WTC11 (cell line): Measurements from ENCODE around the gene ATP7A. TPM values are rescaled to one million over a fixed set of nuclear protein-coding genes. Genes with fewer than 3 reads are reported as not detected.

Experiments used
- ATAC-seq: fragments of 200-7000 bp; cut with Tn5 transposase; 2 replicates; pipeline ENCODE4 v1.10.0; 2021; ENCODE audit warnings: mild to moderate bottlenecking, moderate library complexity
- CTCF ChIA-PET: fragments of 300-600 bp; sonication (Branson Sonifier 250); formaldehyde crosslinking; loops from one replicate; lab custom pipeline; 2021; ENCODE audit warnings: antibody characterized with exemption; lab: Charles Lee
- POLR2A ChIA-PET: fragments of 350-600 bp; sonication (Branson Sonifier 250); formaldehyde crosslinking; loops from one replicate; lab custom pipeline; 2021; ENCODE audit warnings: antibody characterized with exemption; lab: Charles Lee
- DNase-seq: peaks from one replicate; pipeline ENCODE4 v3.0.0; 2021; ENCODE audit warnings: low spot score
- H3K27ac Mint-ChIP-seq: 2 replicates; pipeline ENCODE4 v1.8.0; 2021; ENCODE audit warnings: mixed read lengths
- H3K27me3 Mint-ChIP-seq: 2 replicates; pipeline ENCODE4 v1.8.0; 2021; ENCODE audit warnings: low read depth, mild to moderate bottlenecking, moderate library complexity, mixed read lengths
- H3K36me3 Mint-ChIP-seq: 2 replicates; pipeline ENCODE4 v1.8.0; 2021; ENCODE audit warnings: mixed read lengths
- H3K4me1 Mint-ChIP-seq: 2 replicates; pipeline ENCODE4 v1.8.0; 2022; ENCODE audit warnings: mixed read lengths
- H3K4me3 Mint-ChIP-seq: 2 replicates; pipeline ENCODE4 v1.8.0; 2021; ENCODE audit warnings: mild to moderate bottlenecking, moderate library complexity, mixed read lengths
- H3K9me3 Mint-ChIP-seq: 2 replicates; pipeline ENCODE4 v1.8.0; 2021; ENCODE audit warnings: mixed read lengths
- CREB1 ChIP-seq: sonication (generic); formaldehyde crosslinking; IDR thresholded peaks from 2 replicates; pipeline ENCODE4 v1.8.0; 2023; ENCODE audit warnings: mild to moderate bottlenecking, missing genetic modification reagents
- E2F5 ChIP-seq: sonication (generic); formaldehyde crosslinking; IDR thresholded peaks from 2 replicates; pipeline ENCODE4 v1.8.1; 2022; ENCODE audit warnings: mild to moderate bottlenecking, moderate library complexity, missing genetic modification reagents
- FOXJ3 ChIP-seq: sonication (generic); formaldehyde crosslinking; IDR thresholded peaks from 2 replicates; pipeline ENCODE4 v1.9.0; 2021; ENCODE audit warnings: missing genetic modification reagents, mild to moderate bottlenecking, borderline replicate concordance
- GABPB1 ChIP-seq: sonication (generic); formaldehyde crosslinking; IDR thresholded peaks from 2 replicates; pipeline ENCODE4 v1.8.1; 2023; ENCODE audit warnings: mild to moderate bottlenecking, missing genetic modification reagents
- IRF2 ChIP-seq: sonication (generic); formaldehyde crosslinking; IDR thresholded peaks from 2 replicates; pipeline ENCODE4 v1.8.0; 2022; ENCODE audit warnings: low read depth, missing genetic modification reagents, borderline replicate concordance
- MXD4 ChIP-seq: fragments of 250-450 bp; sonication (Bioruptor Pico); IDR thresholded peaks from 2 replicates; pipeline ENCODE4 v1.8.0; 2021; ENCODE audit warnings: mild to moderate bottlenecking, moderate library complexity, borderline replicate concordance
- NFATC4 ChIP-seq: fragments of 250-450 bp; sonication (Bioruptor Pico); IDR thresholded peaks from 2 replicates; pipeline ENCODE4 v1.9.0; 2021; ENCODE audit warnings: mild to moderate bottlenecking
- PREB ChIP-seq: sonication (generic); formaldehyde crosslinking; IDR thresholded peaks from 2 replicates; pipeline ENCODE4 v1.8.1; 2022; ENCODE audit warnings: mild to moderate bottlenecking, missing genetic modification reagents, moderate library complexity, borderline replicate concordance
- TCF7 ChIP-seq: sonication (generic); formaldehyde crosslinking; IDR thresholded peaks from 2 replicates; pipeline ENCODE4 v1.8.0; 2022; ENCODE audit warnings: mild to moderate bottlenecking, low read depth, missing genetic modification reagents, moderate library complexity
- TEAD4 ChIP-seq: sonication (generic); formaldehyde crosslinking; IDR thresholded peaks from 2 replicates; pipeline ENCODE4 v1.8.0; 2022; ENCODE audit warnings: mild to moderate bottlenecking, missing genetic modification reagents
- TP53 ChIP-seq: sonication (generic); formaldehyde crosslinking; IDR thresholded peaks from 2 replicates; pipeline ENCODE4 v1.8.1; 2023; ENCODE audit warnings: mild to moderate bottlenecking, missing genetic modification reagents
- USF2 ChIP-seq: sonication (generic); formaldehyde crosslinking; IDR thresholded peaks from 2 replicates; pipeline ENCODE4 v1.8.1; 2023; ENCODE audit warnings: mild to moderate bottlenecking, missing genetic modification reagents, moderate library complexity
- ZNF281 ChIP-seq: sonication (generic); formaldehyde crosslinking; IDR thresholded peaks from 2 replicates; pipeline ENCODE4 v1.8.0; 2023; ENCODE audit warnings: mild to moderate bottlenecking, missing genetic modification reagents
- ZNF416 ChIP-seq: fragments of 250-450 bp; sonication (Bioruptor Pico); IDR thresholded peaks from 2 replicates; pipeline ENCODE4 v1.9.0; 2021; ENCODE audit warnings: mild to moderate bottlenecking, inconsistent platforms
- ZNF423 ChIP-seq: fragments of 250-450 bp; sonication (Bioruptor Pico); IDR thresholded peaks from 2 replicates; pipeline ENCODE4 v2.1.2; 2022; ENCODE audit warnings: mild to moderate bottlenecking, moderate library complexity
- ZNF671 ChIP-seq: fragments of 250-450 bp; sonication (Bioruptor Pico); IDR thresholded peaks from 2 replicates; pipeline ENCODE4 v1.8.0; 2021; ENCODE audit warnings: mild to moderate bottlenecking
- total RNA-seq: library from RNA; stranded (reverse); gene quantifications from 3 replicates; pipeline ENCODE4 v1.2.3, GENCODE V29; 2021
- TF ChIP-seq, protein P1 (sequence below): sonication (generic); formaldehyde crosslinking; IDR thresholded peaks from 2 replicates; pipeline ENCODE4 v1.8.1; 2023; ENCODE audit warnings: mild to moderate bottlenecking, moderate library complexity, missing genetic modification reagents
- TF ChIP-seq, protein P2 (sequence below): sonication (generic); formaldehyde crosslinking; conservative IDR thresholded peaks from 2 replicates; pipeline ENCODE4 v1.8.1; 2022; ENCODE audit warnings: mild to moderate bottlenecking, missing genetic modification reagents

ATP7A gene
- total RNA-seq, 1 experiment from 2014 or later, result 2.8 TPM

GRCh38 chrX:78037881-78038280 is 127.4 kb downstream of the ATP7A start:
- Mint-ChIP-seq H3K9me3 (no peaks in the 10 kb centered on the region), H3K4me1 (no peaks in the 10 kb centered on the region), H3K4me3 (no peak overlapping the region), H3K27me3 (no peaks in the 10 kb centered on the region), H3K36me3 (no peaks in the 10 kb centered on the region), H3K27ac (no peak overlapping the region)
- ChIA-PET CTCF (no interaction called here), POLR2A (no interaction called here)
- TF ChIP-seq ZNF416 (CRISPR knock-in tag), result no peak
- TF ChIP-seq TCF7 (CRISPR knock-in tag), result no peak
- no peak for TF ChIP-seq GABPB1
- no peak for TF ChIP-seq TEAD4 (CRISPR knock-in tag)
- no peak for TF ChIP-seq ZNF423 (CRISPR knock-in tag)
- no peak for TF ChIP-seq IRF2 (CRISPR knock-in tag)
- TF ChIP-seq CREB1, result no peak
- no peak for TF ChIP-seq E2F5 (CRISPR knock-in tag)
- no peak for TF ChIP-seq FOXJ3
- TF ChIP-seq TP53 (CRISPR knock-in tag), result no peak
- no peak for TF ChIP-seq MXD4 (CRISPR knock-in tag)
- TF ChIP-seq NFATC4 (CRISPR knock-in tag), result no peak
- TF ChIP-seq USF2, result no peak
- no peak for TF ChIP-seq PREB (CRISPR knock-in tag)
- DNase-seq (no peak), ATAC-seq (no peak)

GRCh38 chrX:78042601-78043000 is 132.1 kb downstream of the ATP7A start:
- no peak for ATAC-seq
- no peaks in the 10 kb centered on the region for H3K27me3 Mint-ChIP-seq
- H3K27ac Mint-ChIP-seq, result no peak overlapping the region
- peaks cover 5% of the 10 kb centered on the region; the same call in 1 of the 2 replicates for H3K36me3 Mint-ChIP-seq
- CTCF ChIA-PET, result no interaction called here
- H3K4me1 Mint-ChIP-seq, result peaks cover 12% of the 10 kb centered on the region
- POLR2A ChIA-PET, result no interaction called here
- no peaks in the 10 kb centered on the region for H3K9me3 Mint-ChIP-seq
- no peak for DNase-seq
- no peak for TF ChIP-seq ZNF671 (CRISPR knock-in tag)
- TF ChIP-seq ZNF281 (CRISPR knock-in tag), result no peak
- TF ChIP-seq, protein P1, sequence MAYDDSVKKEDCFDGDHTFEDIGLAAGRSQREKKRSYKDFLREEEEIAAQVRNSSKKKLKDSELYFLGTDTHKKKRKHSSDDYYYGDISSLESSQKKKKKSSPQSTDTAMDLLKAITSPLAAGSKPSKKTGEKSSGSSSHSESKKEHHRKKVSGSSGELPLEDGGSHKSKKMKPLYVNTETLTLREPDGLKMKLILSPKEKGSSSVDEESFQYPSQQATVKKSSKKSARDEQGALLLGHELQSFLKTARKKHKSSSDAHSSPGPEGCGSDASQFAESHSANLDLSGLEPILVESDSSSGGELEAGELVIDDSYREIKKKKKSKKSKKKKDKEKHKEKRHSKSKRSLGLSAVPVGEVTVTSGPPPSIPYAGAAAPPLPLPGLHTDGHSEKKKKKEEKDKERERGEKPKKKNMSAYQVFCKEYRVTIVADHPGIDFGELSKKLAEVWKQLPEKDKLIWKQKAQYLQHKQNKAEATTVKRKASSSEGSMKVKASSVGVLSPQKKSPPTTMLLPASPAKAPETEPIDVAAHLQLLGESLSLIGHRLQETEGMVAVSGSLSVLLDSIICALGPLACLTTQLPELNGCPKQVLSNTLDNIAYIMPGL (CRISPR knock-in tag), result no peak
- TF ChIP-seq, protein P2, sequence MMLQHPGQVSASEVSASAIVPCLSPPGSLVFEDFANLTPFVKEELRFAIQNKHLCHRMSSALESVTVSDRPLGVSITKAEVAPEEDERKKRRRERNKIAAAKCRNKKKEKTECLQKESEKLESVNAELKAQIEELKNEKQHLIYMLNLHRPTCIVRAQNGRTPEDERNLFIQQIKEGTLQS, result no peak
- H3K4me3 Mint-ChIP-seq, result no peak overlapping the region
